SK-N-SH (cell line): ENCODE data around the gene UBASH3B. TPM values are rescaled to one million over a fixed set of nuclear protein-coding genes. Genes with fewer than 3 reads are reported as not detected.

ENCODE experiments used
- CTCF ChIA-PET: fragments of 300-600, 350-600 bp; formaldehyde crosslinking; extraction: SDS; loops from one replicate; lab custom pipeline; 2021; lab: Yijun Ruan, JAX
- POLR2A ChIA-PET: fragments of 350-600 bp; sonication (Branson Sonifier 250); formaldehyde crosslinking; extraction: SDS; loops from one replicate; lab custom pipeline; 2020; ENCODE audit warnings: antibody characterized with exemption, inconsistent platforms; lab: Yijun Ruan, JAX
- DNase-seq: peaks from one replicate; pipeline ENCODE4 v3.0.0; 2012
- H2AFZ ChIP-seq: fragments of 200-600 bp; sonication (generic); 2 replicates; pipeline ENCODE4 v1.8.1; 2016; ENCODE audit warnings: antibody characterized with exemption, mild to moderate bottlenecking, low read depth
- H3F3A ChIP-seq: fragments of 200-600 bp; sonication (generic); replicated peaks from 2 replicates; pipeline ENCODE3; 2016; ENCODE audit warnings: antibody characterized with exemption, mild to moderate bottlenecking; ENCODE audit not compliant: insufficient read depth
- H3K27ac ChIP-seq, 2 experiments: fragments of 200-500 bp in 1 of 2; fragments of 200-600 bp in 1 of 2; sonication (Bioruptor generic) in 1 of 2; sonication (generic), shearing (Covaris generic) in 1 of 2; 2 replicates each; pipeline versions ENCODE4 v1.5.1 to v1.6.1; 2014 to 2016; ENCODE audit warnings: low read depth in 2 of 2, inconsistent platforms in 1 of 2, low read length in 1 of 2, mild to moderate bottlenecking in 1 of 2, mixed read lengths in 1 of 2
- H3K27me3 ChIP-seq: fragments of 200-600 bp; sonication (generic), shearing (Covaris generic); 2 replicates; pipeline ENCODE4 v1.6.1; 2016; ENCODE audit warnings: mixed run types; ENCODE audit not compliant: insufficient read depth
- H3K36me3 ChIP-seq, 2 experiments: fragments of 200-500 bp in 1 of 2; fragments of 200-600 bp in 1 of 2; sonication (Bioruptor generic) in 1 of 2; sonication (generic) in 1 of 2; replicated peaks in 1 of 2; 2 replicates each; pipeline versions ENCODE3 to v1.5.1; 2014 to 2016; ENCODE audit warnings: low read length in 1 of 2, mild to moderate bottlenecking in 1 of 2; ENCODE audit not compliant: insufficient read depth in 2 of 2, control insufficient read depth in 1 of 2
- H3K4me1 ChIP-seq, 2 experiments: fragments of 200-500 bp in 1 of 2; fragments of 200-600 bp in 1 of 2; sonication (Bioruptor generic) in 1 of 2; sonication (generic), shearing (Covaris generic) in 1 of 2; 2 replicates each; pipeline versions ENCODE4 v1.5.1 to v1.6.1; 2014 to 2016; ENCODE audit warnings: low read depth in 1 of 2, low read length in 1 of 2, mixed run types in 1 of 2; ENCODE audit not compliant: insufficient read depth in 2 of 2, control insufficient read depth in 1 of 2
- H3K4me2 ChIP-seq: fragments of 200-600 bp; sonication (generic), shearing (Covaris generic); 2 replicates; pipeline ENCODE4 v1.6.1; 2017; ENCODE audit warnings: mixed run types
- H3K4me3 ChIP-seq, 2 experiments: fragments of 200-500 bp in 1 of 2; fragments of 200-600 bp in 1 of 2; sonication (Bioruptor generic) in 1 of 2; sonication (generic), shearing (Covaris generic) in 1 of 2; 2 replicates each; pipeline versions ENCODE4 v1.5.1 to v1.8.1; 2014 to 2016; ENCODE audit warnings: low read depth in 2 of 2, inconsistent platforms in 1 of 2, low read length in 1 of 2, mild to moderate bottlenecking in 1 of 2, mixed read lengths in 1 of 2, moderate library complexity in 1 of 2
- H3K79me2 ChIP-seq: fragments of 200-600 bp; sonication (generic); 2 replicates; pipeline ENCODE4 v1.8.1; 2017; ENCODE audit warnings: mild to moderate bottlenecking; ENCODE audit not compliant: insufficient read depth
- H3K9ac ChIP-seq: fragments of 200-600 bp; sonication (generic); 2 replicates; pipeline ENCODE4 v1.6.1; 2017; ENCODE audit warnings: mixed run types
- H3K9me2 ChIP-seq: fragments of 200-600 bp; sonication (generic); 2 replicates; pipeline ENCODE4 v1.6.1; 2017; ENCODE audit warnings: mixed run types
- H3K9me3 ChIP-seq: fragments of 200-600 bp; sonication (generic); 2 replicates; pipeline ENCODE4 v1.6.1; 2017; ENCODE audit warnings: mixed run types, mild to moderate bottlenecking, moderate library complexity
- H4K20me1 ChIP-seq: fragments of 200-600 bp; sonication (generic); 2 replicates; pipeline ENCODE4 v1.6.1; 2017; ENCODE audit warnings: mild to moderate bottlenecking, mixed run types; ENCODE audit not compliant: insufficient read depth
- CHD2 ChIP-seq: fragments of 150-350 bp; IDR thresholded peaks from 2 replicates; pipeline ENCODE4 v1.6.1; 2018; ENCODE audit warnings: low read length; ENCODE audit not compliant: partially characterized antibody
- ELF1 ChIP-seq: IDR thresholded peaks from 2 replicates; pipeline ENCODE4 v1.4.0; 2012
- EP300 ChIP-seq, 2 experiments: IDR thresholded peaks; 2 replicates each; pipeline versions ENCODE4 v1.4.0 to v1.6.1; 2012; ENCODE audit warnings: borderline replicate concordance in 1 of 2, low read depth in 1 of 2, low read length in 1 of 2
- FOSL2 ChIP-seq: IDR thresholded peaks from 2 replicates; pipeline ENCODE4 v1.4.0; 2012; ENCODE audit warnings: low read depth, mild to moderate bottlenecking, moderate library complexity, borderline replicate concordance
- FOXM1 ChIP-seq: IDR thresholded peaks from 2 replicates; pipeline ENCODE4 v1.4.0; 2012; ENCODE audit warnings: low read depth, mild to moderate bottlenecking
- JUND ChIP-seq: IDR thresholded peaks from 2 replicates; pipeline ENCODE4 v1.4.0; 2012
- MAX ChIP-seq: IDR thresholded peaks from 2 replicates; pipeline ENCODE4 v1.4.0; 2012; ENCODE audit warnings: low read depth
- MEF2A ChIP-seq: IDR thresholded peaks from 2 replicates; pipeline ENCODE4 v1.4.0; 2012; ENCODE audit warnings: low read depth, borderline replicate concordance
- MXI1 ChIP-seq: IDR thresholded peaks from 2 replicates; pipeline ENCODE4 v1.6.1; 2012; ENCODE audit warnings: mild to moderate bottlenecking, low read depth, low read length, improper control_type of control experiment
- RAD21 ChIP-seq: IDR thresholded peaks from 2 replicates; pipeline ENCODE4 v1.6.1; 2012; ENCODE audit warnings: mild to moderate bottlenecking, low read length
- RFX5 ChIP-seq: IDR thresholded peaks from 2 replicates; pipeline ENCODE4 v1.6.1; 2012; ENCODE audit warnings: mild to moderate bottlenecking, improper control_type of control experiment, low read length
- TAF1 ChIP-seq: IDR thresholded peaks from 2 replicates; pipeline ENCODE4 v1.6.1; 2012; ENCODE audit warnings: low read depth, mild to moderate bottlenecking, low read length, moderate library complexity, borderline replicate concordance
- TEAD4 ChIP-seq: IDR thresholded peaks from 2 replicates; pipeline ENCODE4 v1.4.0; 2012; ENCODE audit warnings: mild to moderate bottlenecking, borderline replicate concordance; ENCODE audit not compliant: insufficient read depth
- YY1 ChIP-seq: IDR thresholded peaks from 2 replicates; pipeline ENCODE4 v1.4.0; 2012; ENCODE audit warnings: low read depth, mild to moderate bottlenecking
- WGBS: methylation state at CpG from one replicate; pipeline ENCODE4 v1.1.6; 2017; ENCODE audit warnings: low lambda C conversion rate; 5-methylcytosine and 5-hydroxymethylcytosine counted together
- polyA plus RNA-seq, 3 experiments: library from polyadenylated mRNA; depleted of rRNA; stranded (reverse); fragments of >200 nt; gene quantifications; 2 replicates each; pipeline ENCODE4 v1.2.3, GENCODE V29; 2012
- TF ChIP-seq, protein P1 (sequence below): IDR thresholded peaks from 2 replicates; pipeline ENCODE4 v1.4.0; 2012; ENCODE audit warnings: low read depth, borderline replicate concordance
- TF ChIP-seq, protein P2 (sequence below): IDR thresholded peaks from 2 replicates; pipeline ENCODE4; 2012
- TF ChIP-seq, protein P3 (sequence below): IDR thresholded peaks from 2 replicates; pipeline ENCODE4 v1.4.0; 2012; ENCODE audit warnings: low read depth, borderline replicate concordance

Gene UBASH3B
- polyA plus RNA-seq, 1 of the 3 experiments (the other 2 are of a cell fraction): 10.4 TPM

- WGBS: 92% methylated on average over 11 of the region's 11 CpGs
- no peak overlapping the region for H3K9ac ChIP-seq
- no peak overlapping the region for H3K27ac ChIP-seq
- H3K4me1 ChIP-seq: peaks cover 11 to 16% of the 10 kb centered on the region in 2 experiments; a peak in 3 of 4 replicates
- no peak overlapping the region for H2AFZ ChIP-seq
- no peaks in the 10 kb centered on the region for H3K9me3 ChIP-seq
- 0 out of 2 replicates have a peak, but pooled peaks cover 3% of the 10 kb centered on the region for H4K20me1 ChIP-seq
- TF ChIP-seq, protein P1, sequence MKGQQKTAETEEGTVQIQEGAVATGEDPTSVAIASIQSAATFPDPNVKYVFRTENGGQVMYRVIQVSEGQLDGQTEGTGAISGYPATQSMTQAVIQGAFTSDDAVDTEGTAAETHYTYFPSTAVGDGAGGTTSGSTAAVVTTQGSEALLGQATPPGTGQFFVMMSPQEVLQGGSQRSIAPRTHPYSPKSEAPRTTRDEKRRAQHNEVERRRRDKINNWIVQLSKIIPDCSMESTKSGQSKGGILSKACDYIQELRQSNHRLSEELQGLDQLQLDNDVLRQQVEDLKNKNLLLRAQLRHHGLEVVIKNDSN: no peak
- TF ChIP-seq JUND (no peak), RFX5 (no peak), ELF1 (no peak), EP300 (IDR thresholded peaks at IDR 0.05; ENCODE audit: borderline replicate concordance in 1 of 2, low read depth in 1 of 2, low read length in 1 of 2) (no peak), MAX (no peak), MEF2A (no peak), FOSL2 (no peak), CHD2 (no peak), RAD21 (no peak), MXI1 (no peak), TEAD4 (no peak), YY1 (no peak), FOXM1 (no peak), TAF1 (no peak)
- TF ChIP-seq, protein P2, sequence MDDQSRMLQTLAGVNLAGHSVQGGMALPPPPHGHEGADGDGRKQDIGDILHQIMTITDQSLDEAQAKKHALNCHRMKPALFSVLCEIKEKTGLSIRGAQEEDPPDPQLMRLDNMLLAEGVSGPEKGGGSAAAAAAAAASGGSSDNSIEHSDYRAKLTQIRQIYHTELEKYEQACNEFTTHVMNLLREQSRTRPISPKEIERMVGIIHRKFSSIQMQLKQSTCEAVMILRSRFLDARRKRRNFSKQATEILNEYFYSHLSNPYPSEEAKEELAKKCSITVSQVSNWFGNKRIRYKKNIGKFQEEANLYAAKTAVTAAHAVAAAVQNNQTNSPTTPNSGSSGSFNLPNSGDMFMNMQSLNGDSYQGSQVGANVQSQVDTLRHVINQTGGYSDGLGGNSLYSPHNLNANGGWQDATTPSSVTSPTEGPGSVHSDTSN: no peak
- TF ChIP-seq, protein P3, sequence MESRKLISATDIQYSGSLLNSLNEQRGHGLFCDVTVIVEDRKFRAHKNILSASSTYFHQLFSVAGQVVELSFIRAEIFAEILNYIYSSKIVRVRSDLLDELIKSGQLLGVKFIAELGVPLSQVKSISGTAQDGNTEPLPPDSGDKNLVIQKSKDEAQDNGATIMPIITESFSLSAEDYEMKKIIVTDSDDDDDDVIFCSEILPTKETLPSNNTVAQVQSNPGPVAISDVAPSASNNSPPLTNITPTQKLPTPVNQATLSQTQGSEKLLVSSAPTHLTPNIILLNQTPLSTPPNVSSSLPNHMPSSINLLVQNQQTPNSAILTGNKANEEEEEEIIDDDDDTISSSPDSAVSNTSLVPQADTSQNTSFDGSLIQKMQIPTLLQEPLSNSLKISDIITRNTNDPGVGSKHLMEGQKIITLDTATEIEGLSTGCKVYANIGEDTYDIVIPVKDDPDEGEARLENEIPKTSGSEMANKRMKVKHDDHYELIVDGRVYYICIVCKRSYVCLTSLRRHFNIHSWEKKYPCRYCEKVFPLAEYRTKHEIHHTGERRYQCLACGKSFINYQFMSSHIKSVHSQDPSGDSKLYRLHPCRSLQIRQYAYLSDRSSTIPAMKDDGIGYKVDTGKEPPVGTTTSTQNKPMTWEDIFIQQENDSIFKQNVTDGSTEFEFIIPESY: no peak
- CTCF ChIA-PET: interaction anchor here (1.2 kb wide), 1 partner anchor 65 kb away, joined by 4 read pairs; no protein-coding TSS in a partner anchor
- no peak for DNase-seq
- no peak overlapping the region for H3K4me3 ChIP-seq
- H3K27me3 ChIP-seq: no peaks in the 10 kb centered on the region
- H3K4me2 ChIP-seq: no peak overlapping the region
- POLR2A ChIA-PET: no interaction called here
- no peaks in the 10 kb centered on the region for H3K9me2 ChIP-seq
- H3K36me3 ChIP-seq: no peaks in the 10 kb centered on the region
- H3F3A ChIP-seq: peaks cover 16% of the 10 kb centered on the region
- peaks cover 60% of the 10 kb centered on the region; the same call in 1 of the 2 replicates for H3K79me2 ChIP-seq
Observed at GRCh38 chr11:122715548-122716440, 60.3 kb downstream of the UBASH3B start.
